Prostate gland (tissue), 2 donors: ENCODE measurements around the gene IMPA2.

Experiments used
- POLR2A ChIP-seq: fragments of 450-650 bp; IDR thresholded peaks from one replicate; pipeline ENCODE4 v1.6.1; 2016; ENCODE audit warnings: antibody characterized with exemption, mild to moderate bottlenecking
- TF ChIP-seq, protein P1 (sequence below), 4 experiments: fragments of 200-600 bp in 2 of 4; fragments of 450-650 bp in 2 of 4; sonication (generic) in 2 of 4; IDR thresholded peaks; 1 replicate in 3 of 4; 2 replicates in 1 of 4; pipeline ENCODE4 v1.5.1; 2016 to 2019; ENCODE audit warnings: antibody characterized with exemption in 4 of 4, mild to moderate bottlenecking in 2 of 4, moderate library complexity in 2 of 4

DNA sequence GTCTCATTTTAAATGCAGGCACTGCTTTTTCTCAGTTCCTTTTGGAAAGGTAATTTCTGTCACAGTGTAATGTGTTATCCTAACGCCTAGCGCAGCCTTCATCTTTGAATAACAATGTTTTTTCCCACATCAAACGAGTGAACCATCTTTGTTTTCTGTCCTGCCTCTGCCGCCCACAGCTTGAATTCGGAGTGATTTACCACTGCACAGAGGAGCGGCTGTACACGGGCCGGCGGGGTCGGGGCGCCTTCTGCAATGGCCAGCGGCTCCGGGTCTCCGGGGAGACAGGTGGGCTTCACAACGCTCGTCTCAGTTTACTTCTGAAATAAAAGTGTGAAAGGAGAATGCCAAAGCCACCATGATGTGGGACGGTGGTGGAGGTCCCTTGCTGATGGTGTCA, 32.8 kb downstream of the IMPA2 start:
- TF ChIP-seq POLR2A, result no peak
- TF ChIP-seq, protein P1, sequence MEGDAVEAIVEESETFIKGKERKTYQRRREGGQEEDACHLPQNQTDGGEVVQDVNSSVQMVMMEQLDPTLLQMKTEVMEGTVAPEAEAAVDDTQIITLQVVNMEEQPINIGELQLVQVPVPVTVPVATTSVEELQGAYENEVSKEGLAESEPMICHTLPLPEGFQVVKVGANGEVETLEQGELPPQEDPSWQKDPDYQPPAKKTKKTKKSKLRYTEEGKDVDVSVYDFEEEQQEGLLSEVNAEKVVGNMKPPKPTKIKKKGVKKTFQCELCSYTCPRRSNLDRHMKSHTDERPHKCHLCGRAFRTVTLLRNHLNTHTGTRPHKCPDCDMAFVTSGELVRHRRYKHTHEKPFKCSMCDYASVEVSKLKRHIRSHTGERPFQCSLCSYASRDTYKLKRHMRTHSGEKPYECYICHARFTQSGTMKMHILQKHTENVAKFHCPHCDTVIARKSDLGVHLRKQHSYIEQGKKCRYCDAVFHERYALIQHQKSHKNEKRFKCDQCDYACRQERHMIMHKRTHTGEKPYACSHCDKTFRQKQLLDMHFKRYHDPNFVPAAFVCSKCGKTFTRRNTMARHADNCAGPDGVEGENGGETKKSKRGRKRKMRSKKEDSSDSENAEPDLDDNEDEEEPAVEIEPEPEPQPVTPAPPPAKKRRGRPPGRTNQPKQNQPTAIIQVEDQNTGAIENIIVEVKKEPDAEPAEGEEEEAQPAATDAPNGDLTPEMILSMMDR (IDR thresholded peaks at IDR 0.05), result no peak
